Measurements from ENCODE around the gene UQCR10. TPM values are rescaled to one million over a fixed set of nuclear protein-coding genes. Genes with fewer than 3 reads are reported as not detected.
A peak's percentile ranks its signal among the peaks of the same experiment; 100 is the strongest.

The UQCR10 gene
- total RNA-seq, 1 experiment from 2014 or later: 93.7 TPM

DNA sequence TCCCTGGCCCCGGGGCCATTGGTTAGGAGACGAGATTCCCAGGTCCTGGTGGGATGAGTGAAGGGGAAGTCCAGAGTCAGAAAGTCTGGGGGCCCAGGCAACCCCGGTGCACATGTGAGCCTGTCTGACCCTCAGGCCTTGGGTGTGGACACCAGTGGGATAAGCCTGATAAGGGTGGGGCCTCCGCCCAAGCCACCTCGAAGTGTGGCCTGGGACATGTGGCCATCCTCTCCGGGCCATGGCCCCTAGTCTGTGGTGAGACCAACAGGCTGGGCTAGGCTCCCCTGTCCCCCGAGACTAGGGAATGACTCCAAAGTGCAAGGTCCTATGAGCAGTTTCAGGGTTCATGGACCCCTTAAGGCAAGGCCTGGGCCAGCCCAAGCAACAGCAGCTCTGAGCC, 41.1 kb upstream of the UQCR10 start:
- POLR2A ChIA-PET: no interaction called here
- no peak overlapping the region for H3K27ac ChIP-seq (ENCODE audit: low read length)
- no TSS peak for BruUV-seq (replicated peaks)
- in situ Hi-C loops (cut with HindIII; ENCODE audit: low pct_unique_long_range_greater_than_20kb, low sequenced_read_pairs): no loop called here
- no peaks in the 10 kb centered on the region for H3K9me3 ChIP-seq (ENCODE audit: control insufficient read depth, insufficient read depth, low read depth, low read length)
- ATAC-seq: no peak
- H3K36me3 ChIP-seq (ENCODE audit: control insufficient read depth, insufficient read depth, low read length): no peaks in the 10 kb centered on the region
- H3K27me3 ChIP-seq (ENCODE audit: control insufficient read depth, insufficient read depth, low read length): no peaks in the 10 kb centered on the region
- no peak overlapping the region for H3K4me3 ChIP-seq (ENCODE audit: low read depth in 2 of 2, low read length in 2 of 2)
- TF ChIP-seq, protein P1, sequence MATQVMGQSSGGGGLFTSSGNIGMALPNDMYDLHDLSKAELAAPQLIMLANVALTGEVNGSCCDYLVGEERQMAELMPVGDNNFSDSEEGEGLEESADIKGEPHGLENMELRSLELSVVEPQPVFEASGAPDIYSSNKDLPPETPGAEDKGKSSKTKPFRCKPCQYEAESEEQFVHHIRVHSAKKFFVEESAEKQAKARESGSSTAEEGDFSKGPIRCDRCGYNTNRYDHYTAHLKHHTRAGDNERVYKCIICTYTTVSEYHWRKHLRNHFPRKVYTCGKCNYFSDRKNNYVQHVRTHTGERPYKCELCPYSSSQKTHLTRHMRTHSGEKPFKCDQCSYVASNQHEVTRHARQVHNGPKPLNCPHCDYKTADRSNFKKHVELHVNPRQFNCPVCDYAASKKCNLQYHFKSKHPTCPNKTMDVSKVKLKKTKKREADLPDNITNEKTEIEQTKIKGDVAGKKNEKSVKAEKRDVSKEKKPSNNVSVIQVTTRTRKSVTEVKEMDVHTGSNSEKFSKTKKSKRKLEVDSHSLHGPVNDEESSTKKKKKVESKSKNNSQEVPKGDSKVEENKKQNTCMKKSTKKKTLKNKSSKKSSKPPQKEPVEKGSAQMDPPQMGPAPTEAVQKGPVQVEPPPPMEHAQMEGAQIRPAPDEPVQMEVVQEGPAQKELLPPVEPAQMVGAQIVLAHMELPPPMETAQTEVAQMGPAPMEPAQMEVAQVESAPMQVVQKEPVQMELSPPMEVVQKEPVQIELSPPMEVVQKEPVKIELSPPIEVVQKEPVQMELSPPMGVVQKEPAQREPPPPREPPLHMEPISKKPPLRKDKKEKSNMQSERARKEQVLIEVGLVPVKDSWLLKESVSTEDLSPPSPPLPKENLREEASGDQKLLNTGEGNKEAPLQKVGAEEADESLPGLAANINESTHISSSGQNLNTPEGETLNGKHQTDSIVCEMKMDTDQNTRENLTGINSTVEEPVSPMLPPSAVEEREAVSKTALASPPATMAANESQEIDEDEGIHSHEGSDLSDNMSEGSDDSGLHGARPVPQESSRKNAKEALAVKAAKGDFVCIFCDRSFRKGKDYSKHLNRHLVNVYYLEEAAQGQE (IDR thresholded peaks at IDR 0.05; ENCODE audit: insufficient read depth in 1 of 2, low read depth in 2 of 2, low read length in 1 of 2): no peak
- no peak for TF ChIP-seq TCF7L2 (IDR thresholded peaks at IDR 0.05; ENCODE audit: low read depth, low read length)
- no peak for TF ChIP-seq POLR2AphosphoS5 (IDR thresholded peaks at IDR 0.05; ENCODE audit: low read depth, low read length)
- TF ChIP-seq, protein P2, sequence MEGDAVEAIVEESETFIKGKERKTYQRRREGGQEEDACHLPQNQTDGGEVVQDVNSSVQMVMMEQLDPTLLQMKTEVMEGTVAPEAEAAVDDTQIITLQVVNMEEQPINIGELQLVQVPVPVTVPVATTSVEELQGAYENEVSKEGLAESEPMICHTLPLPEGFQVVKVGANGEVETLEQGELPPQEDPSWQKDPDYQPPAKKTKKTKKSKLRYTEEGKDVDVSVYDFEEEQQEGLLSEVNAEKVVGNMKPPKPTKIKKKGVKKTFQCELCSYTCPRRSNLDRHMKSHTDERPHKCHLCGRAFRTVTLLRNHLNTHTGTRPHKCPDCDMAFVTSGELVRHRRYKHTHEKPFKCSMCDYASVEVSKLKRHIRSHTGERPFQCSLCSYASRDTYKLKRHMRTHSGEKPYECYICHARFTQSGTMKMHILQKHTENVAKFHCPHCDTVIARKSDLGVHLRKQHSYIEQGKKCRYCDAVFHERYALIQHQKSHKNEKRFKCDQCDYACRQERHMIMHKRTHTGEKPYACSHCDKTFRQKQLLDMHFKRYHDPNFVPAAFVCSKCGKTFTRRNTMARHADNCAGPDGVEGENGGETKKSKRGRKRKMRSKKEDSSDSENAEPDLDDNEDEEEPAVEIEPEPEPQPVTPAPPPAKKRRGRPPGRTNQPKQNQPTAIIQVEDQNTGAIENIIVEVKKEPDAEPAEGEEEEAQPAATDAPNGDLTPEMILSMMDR (IDR thresholded peaks at IDR 0.05): no peak
- no peak for TF ChIP-seq SIN3A (IDR thresholded peaks at IDR 0.05; ENCODE audit: borderline replicate concordance, insufficient read depth, low read depth, low read length)
- intact Hi-C loops (cut with micrococcal nuclease; ENCODE audit: unreplicated experiment): no loop called here
- no peak for DNase-seq (ENCODE audit: low read depth, low spot score)
- no peaks in the 10 kb centered on the region for H3K4me1 ChIP-seq (ENCODE audit: control insufficient read depth, insufficient read depth, low read length)
- CTCF ChIA-PET: no interaction called here

DNA sequence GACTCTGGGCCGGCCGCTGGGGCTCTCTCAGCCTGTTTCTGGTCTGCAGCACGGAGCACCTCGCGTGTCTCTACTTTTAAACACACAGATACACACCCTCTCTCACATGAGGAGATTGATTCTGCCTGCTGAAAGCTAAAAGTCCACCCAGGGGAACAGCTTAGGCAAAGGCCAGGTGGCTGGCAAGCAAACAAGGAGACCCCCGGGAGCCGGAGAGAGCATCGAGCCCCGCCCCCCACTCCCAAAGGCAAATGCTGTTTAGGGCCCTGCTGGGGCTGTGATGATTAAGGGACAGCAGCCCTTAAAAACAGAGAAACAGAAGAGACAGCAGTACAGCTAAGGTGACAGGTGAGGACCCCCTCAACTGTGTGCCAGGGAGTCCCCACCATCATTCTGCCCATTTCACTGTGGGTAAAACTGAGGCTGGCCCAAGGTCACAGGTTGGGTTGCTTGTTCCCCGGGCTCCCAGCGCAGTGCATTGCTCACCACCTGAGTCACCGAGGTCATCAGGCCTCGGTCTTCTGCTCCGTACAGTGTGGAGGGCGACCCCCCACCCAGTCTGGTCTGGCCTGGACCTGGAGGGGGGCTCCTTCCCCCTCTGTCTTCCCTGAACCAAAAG, 40.5 kb upstream of the UQCR10 start:
- in situ Hi-C loops (cut with HindIII; ENCODE audit: low pct_unique_long_range_greater_than_20kb, low sequenced_read_pairs): no loop called here
- intact Hi-C loops (cut with micrococcal nuclease; ENCODE audit: unreplicated experiment): no loop called here
- Histone ChIP-seq H3K27me3 (ENCODE audit: control insufficient read depth, insufficient read depth, low read length) (no peaks in the 10 kb centered on the region), H3K36me3 (ENCODE audit: control insufficient read depth, insufficient read depth, low read length) (no peaks in the 10 kb centered on the region), H3K9me3 (ENCODE audit: control insufficient read depth, insufficient read depth, low read depth, low read length) (no peaks in the 10 kb centered on the region), H3K4me1 (ENCODE audit: control insufficient read depth, insufficient read depth, low read length) (no peaks in the 10 kb centered on the region), H3K27ac (ENCODE audit: low read length) (no peak overlapping the region), H3K4me3 (ENCODE audit: low read depth in 2 of 2, low read length in 2 of 2) (no peak overlapping the region)
- no TSS peak for BruUV-seq (replicated peaks)
- ChIA-PET CTCF (no interaction called here), POLR2A (no interaction called here)
- no peak for TF ChIP-seq POLR2AphosphoS5 (IDR thresholded peaks at IDR 0.05; ENCODE audit: low read depth, low read length)
- TF ChIP-seq TCF7L2 (IDR thresholded peaks at IDR 0.05; ENCODE audit: low read depth, low read length): no peak
- TF ChIP-seq SIN3A (IDR thresholded peaks at IDR 0.05; ENCODE audit: borderline replicate concordance, insufficient read depth, low read depth, low read length): no peak
- TF ChIP-seq, protein P1 (IDR thresholded peaks at IDR 0.05; ENCODE audit: insufficient read depth in 1 of 2, low read depth in 2 of 2, low read length in 1 of 2): no peak
- TF ChIP-seq, protein P2 (IDR thresholded peaks at IDR 0.05): no peak
- DNase-seq (ENCODE audit: low read depth, low spot score): no peak
- ATAC-seq: 0 out of 2 replicates have a peak, but pooled peaks have one; percentile 6

Measured in Panc1 (cell line).